GM23338 (cell line): ENCODE measurements around the gene TPH1.

Experiments used
- CREB1 ChIP-seq: fragments of 250-450 bp; sonication (Bioruptor Pico); IDR thresholded peaks from 2 replicates; pipeline ENCODE4 v1.5.0; 2020; ENCODE audit warnings: low read depth, mild to moderate bottlenecking, moderate library complexity
- CTCF ChIP-seq, 2 experiments: fragments of 200-600 bp in 1 of 2; sonication (generic) in 1 of 2; conservative IDR thresholded peaks; 2 replicates each; pipeline versions ENCODE4 v1.5.1 to v1.6.1; 2016 to 2017; ENCODE audit warnings: antibody characterized with exemption in 2 of 2, low read depth in 2 of 2, mild to moderate bottlenecking in 2 of 2, moderate library complexity in 1 of 2
- EZH2 ChIP-seq: fragments of 200-600 bp; sonication (generic); IDR thresholded peaks from one replicate; pipeline ENCODE4 v1.8.0; 2017; ENCODE audit warnings: antibody characterized with exemption, mild to moderate bottlenecking, low read depth; ENCODE audit not compliant: unreplicated experiment
- EZH2phosphoT487 ChIP-seq: fragments of 200-600 bp; sonication (generic); IDR thresholded peaks from one replicate; pipeline ENCODE4 v1.8.1; 2018; ENCODE audit warnings: antibody characterized with exemption; ENCODE audit not compliant: unreplicated experiment
- POLR2AphosphoS5 ChIP-seq: IDR thresholded peaks from 2 replicates; pipeline ENCODE4 v1.6.1; 2016; ENCODE audit warnings: antibody characterized with exemption, low read depth
- REST ChIP-seq: IDR thresholded peaks from one replicate; pipeline ENCODE4 v1.6.1; 2018; ENCODE audit warnings: antibody characterized with exemption; ENCODE audit not compliant: unreplicated experiment
- STAT1 ChIP-seq: IDR thresholded peaks from one replicate; pipeline ENCODE4 v1.6.1; 2016; ENCODE audit warnings: antibody characterized with exemption; ENCODE audit not compliant: unreplicated experiment

- TF ChIP-seq POLR2AphosphoS5 (no peak), CTCF (conservative IDR thresholded peaks at IDR 0.05; ENCODE audit: low read depth in 2 of 2) (no peak), STAT1 (no peak), CREB1 (CRISPR knock-in tag) (no peak), REST (no peak), EZH2phosphoT487 (no peak), EZH2 (no peak)
These were observed 17.1 kb upstream of the TPH1 start for GRCh38 chr11:18063125-18063524.
